H1 (cell line): Measurements from ENCODE around the gene MEF2B.

Experiments
- CHD1 ChIP-seq: IDR thresholded peaks from 2 replicates; pipeline ENCODE4 v1.6.1; 2012; ENCODE audit warnings: low read depth, low read length, improper control_type of control experiment
- EP300 ChIP-seq, 2 experiments: IDR thresholded peaks; 1 replicate in 1 of 2; 2 replicates in 1 of 2; pipeline ENCODE4 v1.6.1; 2011 to 2012; ENCODE audit warnings: low read depth in 2 of 2, low read length in 2 of 2, mild to moderate bottlenecking in 2 of 2, borderline replicate concordance in 1 of 2, inconsistent platforms in 1 of 2, moderate library complexity in 1 of 2
- HDAC2 ChIP-seq, 2 experiments: fragments of 300-600 bp in 1 of 2; sonication (generic) in 1 of 2; IDR thresholded peaks; 2 replicates each; pipeline ENCODE4 v1.6.1; 2011 to 2012; ENCODE audit warnings: low read depth in 2 of 2, low read length in 2 of 2, mild to moderate bottlenecking in 2 of 2, moderate library complexity in 2 of 2, borderline replicate concordance in 1 of 2, inconsistent platforms in 1 of 2
- POLR2A ChIP-seq, 2 experiments: IDR thresholded peaks; 1 replicate in 1 of 2; 2 replicates in 1 of 2; pipeline ENCODE4 v1.6.1; 2011; ENCODE audit warnings: low read depth in 2 of 2, low read length in 2 of 2, mild to moderate bottlenecking in 2 of 2; ENCODE audit errors: control extremely low read depth in 1 of 2
- RAD21 ChIP-seq, 2 experiments: IDR thresholded peaks in 1 of 2; conservative IDR thresholded peaks in 1 of 2; 2 replicates each; pipeline ENCODE4 v1.6.1; 2011; ENCODE audit warnings: low read depth in 2 of 2, low read length in 2 of 2, improper control_type of control experiment in 1 of 2, inconsistent platforms in 1 of 2, mild to moderate bottlenecking in 1 of 2, moderate library complexity in 1 of 2
- TAF1 ChIP-seq: IDR thresholded peaks from 2 replicates; pipeline ENCODE4 v1.6.1; 2011; ENCODE audit warnings: mild to moderate bottlenecking, low read depth, low read length
- TF ChIP-seq, protein P1 (sequence below), 3 experiments: IDR thresholded peaks; 1 replicate in 2 of 3; 2 replicates in 1 of 3; pipeline versions ENCODE4 v1.5.1 to v1.6.1; 2011; ENCODE audit warnings: low read length in 3 of 3, mild to moderate bottlenecking in 3 of 3, inconsistent platforms in 2 of 3, low read depth in 1 of 3, moderate library complexity in 1 of 3; ENCODE audit not compliant: insufficient read depth in 1 of 3; ENCODE audit errors: control extremely low read depth in 1 of 3

DNA sequence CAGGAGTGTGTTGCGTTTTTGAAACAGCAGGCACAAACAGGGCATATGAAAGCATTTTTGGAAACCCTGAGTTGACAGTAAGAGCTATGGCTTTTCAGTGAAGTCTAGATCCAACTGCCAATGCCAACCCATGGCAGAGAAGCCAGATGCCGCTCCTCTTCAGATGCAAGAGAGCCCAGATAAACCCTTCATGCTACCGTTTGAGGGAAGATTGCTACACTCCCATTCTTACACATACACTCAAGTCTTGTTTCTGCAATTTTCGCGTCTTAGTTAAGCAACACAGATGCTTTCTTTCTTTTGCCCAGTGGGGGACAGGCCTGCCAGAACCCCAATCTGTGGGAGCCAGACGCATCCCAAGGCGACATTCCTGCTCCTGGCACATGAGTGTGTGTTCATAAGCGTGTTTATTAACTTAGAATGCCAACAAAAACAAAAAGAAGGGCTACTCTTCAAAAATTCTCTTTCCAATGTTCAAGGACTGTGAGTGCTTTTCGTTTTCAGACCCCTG lies 11.5 kb upstream of the MEF2B start:
- TF ChIP-seq EP300 (IDR thresholded peaks at IDR 0.05; ENCODE audit: borderline replicate concordance in 1 of 2, low read depth in 2 of 2, low read length in 2 of 2) (no peak), POLR2A (IDR thresholded peaks at IDR 0.05; ENCODE audit: control extremely low read depth in 1 of 2, low read depth in 2 of 2, low read length in 2 of 2) (no peak), RAD21 (IDR thresholded peaks at IDR 0.05 in 1 of 2, conservative IDR thresholded peaks at IDR 0.05 in 1 of 2; ENCODE audit: low read depth in 2 of 2, low read length in 2 of 2) (no peak), HDAC2 (IDR thresholded peaks at IDR 0.05; ENCODE audit: borderline replicate concordance in 1 of 2, low read depth in 2 of 2, low read length in 2 of 2) (no peak), TAF1 (no peak), CHD1 (no peak)
- TF ChIP-seq, protein P1, sequence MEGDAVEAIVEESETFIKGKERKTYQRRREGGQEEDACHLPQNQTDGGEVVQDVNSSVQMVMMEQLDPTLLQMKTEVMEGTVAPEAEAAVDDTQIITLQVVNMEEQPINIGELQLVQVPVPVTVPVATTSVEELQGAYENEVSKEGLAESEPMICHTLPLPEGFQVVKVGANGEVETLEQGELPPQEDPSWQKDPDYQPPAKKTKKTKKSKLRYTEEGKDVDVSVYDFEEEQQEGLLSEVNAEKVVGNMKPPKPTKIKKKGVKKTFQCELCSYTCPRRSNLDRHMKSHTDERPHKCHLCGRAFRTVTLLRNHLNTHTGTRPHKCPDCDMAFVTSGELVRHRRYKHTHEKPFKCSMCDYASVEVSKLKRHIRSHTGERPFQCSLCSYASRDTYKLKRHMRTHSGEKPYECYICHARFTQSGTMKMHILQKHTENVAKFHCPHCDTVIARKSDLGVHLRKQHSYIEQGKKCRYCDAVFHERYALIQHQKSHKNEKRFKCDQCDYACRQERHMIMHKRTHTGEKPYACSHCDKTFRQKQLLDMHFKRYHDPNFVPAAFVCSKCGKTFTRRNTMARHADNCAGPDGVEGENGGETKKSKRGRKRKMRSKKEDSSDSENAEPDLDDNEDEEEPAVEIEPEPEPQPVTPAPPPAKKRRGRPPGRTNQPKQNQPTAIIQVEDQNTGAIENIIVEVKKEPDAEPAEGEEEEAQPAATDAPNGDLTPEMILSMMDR (IDR thresholded peaks at IDR 0.05; ENCODE audit: control extremely low read depth in 1 of 3, insufficient read depth in 1 of 3, low read depth in 1 of 3, low read length in 3 of 3) = no peak
